Liver (tissue), 9 donors: ENCODE data around the gene AFAP1L2. TPM values are rescaled to one million over a fixed set of nuclear protein-coding genes. Genes with fewer than 3 reads are reported as not detected.

Experiments
- DNase-seq: peaks from one replicate; pipeline ENCODE4 v3.0.0-alpha.2; 2017; ENCODE audit warnings: low spot score
- H3K27ac ChIP-seq, 2 donors: one replicate each; pipeline ENCODE4 v1.7.0; 2013; ENCODE audit warnings: inconsistent platforms in 2 of 2, low read length in 2 of 2, control low read depth in 1 of 2, low read depth in 1 of 2, mild to moderate bottlenecking in 1 of 2
- H3K27me3 ChIP-seq, 4 donors: one replicate each; pipeline versions ENCODE4 v1.6.1 to v1.7.0; 2013; ENCODE audit warnings: low read length in 3 of 4, inconsistent platforms in 1 of 4, mild to moderate bottlenecking in 1 of 4, moderate library complexity in 1 of 4; ENCODE audit not compliant: control insufficient read depth in 4 of 4, insufficient read depth in 4 of 4
- H3K36me3 ChIP-seq, 4 donors: one replicate each; pipeline versions ENCODE4 v1.6.1 to v1.7.0; 2013; ENCODE audit warnings: low read length in 3 of 4, mild to moderate bottlenecking in 3 of 4, low read depth in 1 of 4, moderate library complexity in 1 of 4; ENCODE audit not compliant: control insufficient read depth in 4 of 4, insufficient read depth in 3 of 4
- H3K4me1 ChIP-seq, 4 donors: one replicate each; pipeline versions ENCODE4 v1.6.1 to v1.7.0; 2013; ENCODE audit warnings: low read length in 3 of 4, mild to moderate bottlenecking in 3 of 4, moderate library complexity in 1 of 4; ENCODE audit not compliant: control insufficient read depth in 4 of 4, insufficient read depth in 4 of 4
- H3K4me3 ChIP-seq, 3 donors: one replicate each; pipeline versions ENCODE4 v1.6.1 to v1.7.0; 2013; ENCODE audit warnings: low read length in 3 of 3, control low read depth in 1 of 3, low read depth in 1 of 3, mild to moderate bottlenecking in 1 of 3
- H3K9ac ChIP-seq, 2 donors: one replicate each; pipeline ENCODE4 v1.7.0; 2013; ENCODE audit warnings: low read length in 2 of 2, mild to moderate bottlenecking in 2 of 2, moderate library complexity in 2 of 2, control low read depth in 1 of 2, low read depth in 1 of 2
- H3K9me3 ChIP-seq, 4 donors: one replicate each; pipeline versions ENCODE4 v1.6.1 to v1.7.0; 2013; ENCODE audit warnings: low read length in 3 of 4; ENCODE audit not compliant: control insufficient read depth in 4 of 4
- EGR1 ChIP-seq, 2 donors: IDR thresholded peaks; 2 replicates each; pipeline ENCODE4 v1.6.1; 2016 to 2018; ENCODE audit warnings: antibody characterized with exemption in 2 of 2, low read depth in 2 of 2
- FOXA1 ChIP-seq: IDR thresholded peaks from 2 replicates; pipeline ENCODE4 v1.6.1; 2016; ENCODE audit warnings: antibody characterized with exemption
- FOXA2 ChIP-seq: IDR thresholded peaks from 2 replicates; pipeline ENCODE4 v1.6.1; 2016; ENCODE audit warnings: antibody characterized with exemption
- GABPA ChIP-seq, 2 donors: IDR thresholded peaks in 1 of 2; conservative IDR thresholded peaks in 1 of 2; 2 replicates each; pipeline ENCODE4 v1.6.1; 2016; ENCODE audit warnings: antibody characterized with exemption in 2 of 2, mild to moderate bottlenecking in 1 of 2, moderate library complexity in 1 of 2
- HNF4A ChIP-seq, 2 donors: conservative IDR thresholded peaks; 2 replicates each; pipeline ENCODE4 v1.6.1; 2016; ENCODE audit warnings: antibody characterized with exemption in 2 of 2, mild to moderate bottlenecking in 2 of 2
- HNF4G ChIP-seq: IDR thresholded peaks from 2 replicates; pipeline ENCODE4 v1.6.1; 2016; ENCODE audit warnings: antibody characterized with exemption
- JUND ChIP-seq, 2 donors: IDR thresholded peaks; 2 replicates each; pipeline ENCODE4 v1.6.1; 2016; ENCODE audit warnings: antibody characterized with exemption in 2 of 2
- NR2F2 ChIP-seq: IDR thresholded peaks from 2 replicates; pipeline ENCODE4 v1.6.1; 2016; ENCODE audit warnings: antibody characterized with exemption
- RAD21 ChIP-seq, 2 donors: IDR thresholded peaks; 2 replicates each; pipeline ENCODE4 v1.6.1; 2016; ENCODE audit warnings: antibody characterized with exemption in 2 of 2, mild to moderate bottlenecking in 2 of 2
- RXRA ChIP-seq, 2 donors: IDR thresholded peaks; 2 replicates each; pipeline ENCODE4 v1.6.1; 2017 to 2018; ENCODE audit warnings: antibody characterized with exemption in 2 of 2, mild to moderate bottlenecking in 1 of 2
- SP1 ChIP-seq: IDR thresholded peaks from 2 replicates; pipeline ENCODE4 v1.6.1; 2018; ENCODE audit warnings: antibody characterized with exemption, mild to moderate bottlenecking
- TAF1 ChIP-seq: conservative IDR thresholded peaks from 2 replicates; pipeline ENCODE4 v1.6.1; 2016; ENCODE audit warnings: antibody characterized with exemption, mild to moderate bottlenecking
- YY1 ChIP-seq: IDR thresholded peaks from 2 replicates; pipeline ENCODE4 v1.6.1; 2016; ENCODE audit warnings: antibody characterized with exemption, mild to moderate bottlenecking
- whole genome bisulfite sequencing: extraction: QIAGEN DNeasy Blood & Tissue Kit; methylation state at CpG from one replicate; pipeline ENCODE4 v1.1.7; 2013; 5-methylcytosine and 5-hydroxymethylcytosine counted together
- polyA plus RNA-seq, 2 donors: library from polyadenylated mRNA; stranded (reverse) in 1 of 2; unstranded in 1 of 2; fragments of 200-250 nt in 1 of 2; fragments of >200 nt in 1 of 2; fragmentation: Nextera tagmentation in 1 of 2; extraction: Ambion mirVana in 1 of 2; gene quantifications; one replicate each; pipeline versions ENCODE4 v1.2.1 to v1.2.3, GENCODE V29; 2013 to 2015
- total RNA-seq, 2 donors: library from RNA; depleted of rRNA; stranded (reverse); fragments of >200 nt; gene quantifications; one replicate each; pipeline ENCODE4 v1.2.3, GENCODE V29; 2014
- TF ChIP-seq, protein P1 (sequence below): fragments of 150-350 bp; IDR thresholded peaks from 2 replicates; pipeline ENCODE4 v1.5.1; 2017; ENCODE audit warnings: improper control_type of control experiment, low read depth, low read length; ENCODE audit not compliant: missing input control
- TF ChIP-seq, protein P2 (sequence below): IDR thresholded peaks from 2 replicates; pipeline ENCODE4 v1.6.1; 2016; ENCODE audit warnings: antibody characterized with exemption, mild to moderate bottlenecking
- TF ChIP-seq, protein P3 (sequence below): IDR thresholded peaks from 2 replicates; pipeline ENCODE4 v1.6.1; 2016; ENCODE audit warnings: antibody characterized with exemption
- TF ChIP-seq, protein P4 (sequence below): IDR thresholded peaks from 2 replicates; pipeline ENCODE4 v1.6.1; 2016; ENCODE audit warnings: antibody characterized with exemption
- TF ChIP-seq, protein P5 (sequence below): IDR thresholded peaks from 2 replicates; pipeline ENCODE4 v1.6.1; 2016; ENCODE audit warnings: antibody characterized with exemption
- donor health status: healthy.
- donor health status: healthy.
- donor health status: healthy.
- donor health status: healthy.
- donor health status: healthy.

Gene AFAP1L2
- total and polyA plus RNA-seq, 4 donors = 0.53 to 1.8 (median 1.3) TPM

DNA sequence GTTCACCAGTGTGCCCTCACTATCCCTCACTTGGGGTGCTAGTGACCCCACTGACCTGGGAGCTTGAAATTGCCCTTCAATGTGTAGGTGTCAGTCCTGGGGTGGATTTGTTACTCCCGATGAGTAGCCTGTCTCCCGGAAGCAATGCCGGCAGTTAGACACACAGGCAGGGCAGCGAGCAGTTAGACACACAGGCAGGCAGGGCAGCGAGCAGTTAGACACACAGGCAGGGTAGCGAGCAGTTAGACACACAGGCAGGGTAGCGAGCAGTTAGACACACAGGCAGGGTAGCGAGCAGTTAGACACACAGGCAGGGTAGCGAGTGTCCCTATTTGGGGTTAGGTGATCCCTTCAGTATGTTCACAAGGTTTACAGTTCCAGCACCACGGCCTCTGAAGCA, 121.2 kb downstream of the AFAP1L2 start (continued):
- TF ChIP-seq, protein P1, sequence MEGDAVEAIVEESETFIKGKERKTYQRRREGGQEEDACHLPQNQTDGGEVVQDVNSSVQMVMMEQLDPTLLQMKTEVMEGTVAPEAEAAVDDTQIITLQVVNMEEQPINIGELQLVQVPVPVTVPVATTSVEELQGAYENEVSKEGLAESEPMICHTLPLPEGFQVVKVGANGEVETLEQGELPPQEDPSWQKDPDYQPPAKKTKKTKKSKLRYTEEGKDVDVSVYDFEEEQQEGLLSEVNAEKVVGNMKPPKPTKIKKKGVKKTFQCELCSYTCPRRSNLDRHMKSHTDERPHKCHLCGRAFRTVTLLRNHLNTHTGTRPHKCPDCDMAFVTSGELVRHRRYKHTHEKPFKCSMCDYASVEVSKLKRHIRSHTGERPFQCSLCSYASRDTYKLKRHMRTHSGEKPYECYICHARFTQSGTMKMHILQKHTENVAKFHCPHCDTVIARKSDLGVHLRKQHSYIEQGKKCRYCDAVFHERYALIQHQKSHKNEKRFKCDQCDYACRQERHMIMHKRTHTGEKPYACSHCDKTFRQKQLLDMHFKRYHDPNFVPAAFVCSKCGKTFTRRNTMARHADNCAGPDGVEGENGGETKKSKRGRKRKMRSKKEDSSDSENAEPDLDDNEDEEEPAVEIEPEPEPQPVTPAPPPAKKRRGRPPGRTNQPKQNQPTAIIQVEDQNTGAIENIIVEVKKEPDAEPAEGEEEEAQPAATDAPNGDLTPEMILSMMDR = no peak
- TF ChIP-seq JUND (IDR thresholded peaks at IDR 0.05) (no peak), GABPA (IDR thresholded peaks at IDR 0.05 in 1 of 2, conservative IDR thresholded peaks at IDR 0.05 in 1 of 2) (no peak), HNF4A (conservative IDR thresholded peaks at IDR 0.05) (no peak)

DNA sequence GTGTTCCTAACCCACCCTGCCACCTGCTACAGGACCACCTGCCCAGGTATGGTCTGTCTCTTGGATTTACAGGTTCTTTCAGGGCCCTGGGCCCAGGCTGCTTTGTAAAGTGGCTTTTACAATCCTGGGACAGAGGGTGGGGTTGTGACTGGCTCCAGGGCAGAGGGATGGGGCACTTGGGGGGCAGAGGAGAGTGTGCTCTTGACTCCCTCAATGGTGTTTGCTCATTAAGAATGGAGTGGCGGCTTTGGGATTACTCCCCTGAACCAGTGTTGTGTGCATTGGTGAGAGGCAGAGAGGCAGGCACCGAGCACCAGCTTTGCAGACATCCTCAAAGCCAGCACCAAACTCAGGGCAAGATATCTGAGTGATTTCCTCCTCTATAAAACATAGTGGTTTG, 121.8 kb downstream of the AFAP1L2 start:
- H3K27ac ChIP-seq = no peak overlapping the region
- no peak for DNase-seq
- no peaks in the 10 kb centered on the region for H3K36me3 ChIP-seq
- peaks cover 0 to 2% (median 0%) of the 10 kb centered on the region in 4 donors for H3K27me3 ChIP-seq
- H3K4me1 ChIP-seq = no peaks in the 10 kb centered on the region
- H3K9me3 ChIP-seq = no peaks in the 10 kb centered on the region
- no peak overlapping the region for H3K4me3 ChIP-seq
- no peak for TF ChIP-seq FOXA2
- TF ChIP-seq TAF1 = no peak
- no peak for TF ChIP-seq JUND (IDR thresholded peaks at IDR 0.05)
- no peak for TF ChIP-seq NR2F2
- TF ChIP-seq, protein P1 = no peak
- TF ChIP-seq HNF4G = no peak
- no peak for TF ChIP-seq HNF4A (conservative IDR thresholded peaks at IDR 0.05)
- TF ChIP-seq, protein P2, sequence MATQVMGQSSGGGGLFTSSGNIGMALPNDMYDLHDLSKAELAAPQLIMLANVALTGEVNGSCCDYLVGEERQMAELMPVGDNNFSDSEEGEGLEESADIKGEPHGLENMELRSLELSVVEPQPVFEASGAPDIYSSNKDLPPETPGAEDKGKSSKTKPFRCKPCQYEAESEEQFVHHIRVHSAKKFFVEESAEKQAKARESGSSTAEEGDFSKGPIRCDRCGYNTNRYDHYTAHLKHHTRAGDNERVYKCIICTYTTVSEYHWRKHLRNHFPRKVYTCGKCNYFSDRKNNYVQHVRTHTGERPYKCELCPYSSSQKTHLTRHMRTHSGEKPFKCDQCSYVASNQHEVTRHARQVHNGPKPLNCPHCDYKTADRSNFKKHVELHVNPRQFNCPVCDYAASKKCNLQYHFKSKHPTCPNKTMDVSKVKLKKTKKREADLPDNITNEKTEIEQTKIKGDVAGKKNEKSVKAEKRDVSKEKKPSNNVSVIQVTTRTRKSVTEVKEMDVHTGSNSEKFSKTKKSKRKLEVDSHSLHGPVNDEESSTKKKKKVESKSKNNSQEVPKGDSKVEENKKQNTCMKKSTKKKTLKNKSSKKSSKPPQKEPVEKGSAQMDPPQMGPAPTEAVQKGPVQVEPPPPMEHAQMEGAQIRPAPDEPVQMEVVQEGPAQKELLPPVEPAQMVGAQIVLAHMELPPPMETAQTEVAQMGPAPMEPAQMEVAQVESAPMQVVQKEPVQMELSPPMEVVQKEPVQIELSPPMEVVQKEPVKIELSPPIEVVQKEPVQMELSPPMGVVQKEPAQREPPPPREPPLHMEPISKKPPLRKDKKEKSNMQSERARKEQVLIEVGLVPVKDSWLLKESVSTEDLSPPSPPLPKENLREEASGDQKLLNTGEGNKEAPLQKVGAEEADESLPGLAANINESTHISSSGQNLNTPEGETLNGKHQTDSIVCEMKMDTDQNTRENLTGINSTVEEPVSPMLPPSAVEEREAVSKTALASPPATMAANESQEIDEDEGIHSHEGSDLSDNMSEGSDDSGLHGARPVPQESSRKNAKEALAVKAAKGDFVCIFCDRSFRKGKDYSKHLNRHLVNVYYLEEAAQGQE = no peak
- no peak for TF ChIP-seq SP1
- TF ChIP-seq, protein P3, sequence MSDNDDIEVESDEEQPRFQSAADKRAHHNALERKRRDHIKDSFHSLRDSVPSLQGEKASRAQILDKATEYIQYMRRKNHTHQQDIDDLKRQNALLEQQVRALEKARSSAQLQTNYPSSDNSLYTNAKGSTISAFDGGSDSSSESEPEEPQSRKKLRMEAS = no peak
- TF ChIP-seq, protein P4, sequence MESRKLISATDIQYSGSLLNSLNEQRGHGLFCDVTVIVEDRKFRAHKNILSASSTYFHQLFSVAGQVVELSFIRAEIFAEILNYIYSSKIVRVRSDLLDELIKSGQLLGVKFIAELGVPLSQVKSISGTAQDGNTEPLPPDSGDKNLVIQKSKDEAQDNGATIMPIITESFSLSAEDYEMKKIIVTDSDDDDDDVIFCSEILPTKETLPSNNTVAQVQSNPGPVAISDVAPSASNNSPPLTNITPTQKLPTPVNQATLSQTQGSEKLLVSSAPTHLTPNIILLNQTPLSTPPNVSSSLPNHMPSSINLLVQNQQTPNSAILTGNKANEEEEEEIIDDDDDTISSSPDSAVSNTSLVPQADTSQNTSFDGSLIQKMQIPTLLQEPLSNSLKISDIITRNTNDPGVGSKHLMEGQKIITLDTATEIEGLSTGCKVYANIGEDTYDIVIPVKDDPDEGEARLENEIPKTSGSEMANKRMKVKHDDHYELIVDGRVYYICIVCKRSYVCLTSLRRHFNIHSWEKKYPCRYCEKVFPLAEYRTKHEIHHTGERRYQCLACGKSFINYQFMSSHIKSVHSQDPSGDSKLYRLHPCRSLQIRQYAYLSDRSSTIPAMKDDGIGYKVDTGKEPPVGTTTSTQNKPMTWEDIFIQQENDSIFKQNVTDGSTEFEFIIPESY = no peak
- TF ChIP-seq RXRA (IDR thresholded peaks at IDR 0.05) = no peak
- no peak for TF ChIP-seq YY1
- TF ChIP-seq EGR1 (IDR thresholded peaks at IDR 0.05; ENCODE audit: low read depth in 2 of 2) = no peak
- TF ChIP-seq RAD21 (IDR thresholded peaks at IDR 0.05) = no peak
- TF ChIP-seq, protein P5, sequence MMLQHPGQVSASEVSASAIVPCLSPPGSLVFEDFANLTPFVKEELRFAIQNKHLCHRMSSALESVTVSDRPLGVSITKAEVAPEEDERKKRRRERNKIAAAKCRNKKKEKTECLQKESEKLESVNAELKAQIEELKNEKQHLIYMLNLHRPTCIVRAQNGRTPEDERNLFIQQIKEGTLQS = no peak
- no peak for TF ChIP-seq GABPA (IDR thresholded peaks at IDR 0.05 in 1 of 2, conservative IDR thresholded peaks at IDR 0.05 in 1 of 2)
- no peak for TF ChIP-seq FOXA1
- H3K9ac ChIP-seq = no peak overlapping the region
- WGBS = 97% methylated on average over 2 of the region's 2 CpGs
